A673 (cell line): Measurements from ENCODE around the gene CHRNA9.

Experiments
- EZH2 ChIP-seq: fragments of 200-600 bp; sonication (generic); IDR thresholded peaks from 2 replicates; pipeline ENCODE4 v1.6.1; 2017; ENCODE audit warnings: borderline replicate concordance, low read depth, mild to moderate bottlenecking, mixed read lengths, antibody characterized with exemption, low read length; ENCODE audit not compliant: poor library complexity, severe bottlenecking
- TF ChIP-seq, protein P1 (sequence below): fragments of 300-800, 200-600 bp; sonication (generic); conservative IDR thresholded peaks from 2 replicates; pipeline ENCODE4 v1.5.1; 2017; ENCODE audit warnings: low read depth, mild to moderate bottlenecking, antibody characterized with exemption, low read length, moderate library complexity, mixed read lengths

DNA sequence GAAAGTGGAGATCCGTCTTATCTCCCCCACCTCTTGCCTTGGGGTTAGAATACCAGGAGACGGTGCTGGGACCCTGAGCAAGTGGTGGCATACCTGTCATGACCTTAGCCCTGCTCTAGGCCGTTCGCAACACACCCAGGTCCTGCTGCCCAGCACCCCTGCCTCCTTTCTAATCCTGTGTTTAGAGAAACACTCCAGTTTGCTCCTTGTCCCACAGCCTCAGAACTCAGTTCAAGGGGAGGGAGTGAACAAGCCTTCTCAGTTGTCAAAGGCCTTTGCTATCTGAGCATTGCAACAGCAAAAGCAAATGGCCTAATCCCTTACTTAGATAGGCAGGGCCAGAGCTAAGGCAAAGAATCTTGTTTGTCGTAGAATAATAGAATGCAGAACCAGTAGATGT is 67.9 kb downstream of the CHRNA9 start:
- TF ChIP-seq, protein P1, sequence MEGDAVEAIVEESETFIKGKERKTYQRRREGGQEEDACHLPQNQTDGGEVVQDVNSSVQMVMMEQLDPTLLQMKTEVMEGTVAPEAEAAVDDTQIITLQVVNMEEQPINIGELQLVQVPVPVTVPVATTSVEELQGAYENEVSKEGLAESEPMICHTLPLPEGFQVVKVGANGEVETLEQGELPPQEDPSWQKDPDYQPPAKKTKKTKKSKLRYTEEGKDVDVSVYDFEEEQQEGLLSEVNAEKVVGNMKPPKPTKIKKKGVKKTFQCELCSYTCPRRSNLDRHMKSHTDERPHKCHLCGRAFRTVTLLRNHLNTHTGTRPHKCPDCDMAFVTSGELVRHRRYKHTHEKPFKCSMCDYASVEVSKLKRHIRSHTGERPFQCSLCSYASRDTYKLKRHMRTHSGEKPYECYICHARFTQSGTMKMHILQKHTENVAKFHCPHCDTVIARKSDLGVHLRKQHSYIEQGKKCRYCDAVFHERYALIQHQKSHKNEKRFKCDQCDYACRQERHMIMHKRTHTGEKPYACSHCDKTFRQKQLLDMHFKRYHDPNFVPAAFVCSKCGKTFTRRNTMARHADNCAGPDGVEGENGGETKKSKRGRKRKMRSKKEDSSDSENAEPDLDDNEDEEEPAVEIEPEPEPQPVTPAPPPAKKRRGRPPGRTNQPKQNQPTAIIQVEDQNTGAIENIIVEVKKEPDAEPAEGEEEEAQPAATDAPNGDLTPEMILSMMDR, result no peak
- TF ChIP-seq EZH2, result no peak
